ENCODE measurements around the gene NHS. TPM values are rescaled to one million over a fixed set of nuclear protein-coding genes. Genes with fewer than 3 reads are reported as not detected.

The NHS gene
- total RNA-seq, 1 experiment from 2014 or later, result 5.7 TPM

- TF ChIP-seq FOSL1 (IDR thresholded peaks at IDR 0.05; ENCODE audit: low read depth) (no peak), SP1 (IDR thresholded peaks at IDR 0.05; ENCODE audit: low read depth) (no peak), ZFX (IDR thresholded peaks at IDR 0.05) (no peak), SRF (IDR thresholded peaks at IDR 0.05; ENCODE audit: low read depth) (no peak), ELF1 (IDR thresholded peaks at IDR 0.05; ENCODE audit: borderline replicate concordance, low read depth) (no peak), CBX3 (IDR thresholded peaks at IDR 0.05; ENCODE audit: low read depth) (no peak), EZH2 (IDR thresholded peaks at IDR 0.05) (no peak), ZNF274 (IDR thresholded peaks at IDR 0.05; ENCODE audit: low read depth, low read length) (no peak), JUND (IDR thresholded peaks at IDR 0.05) (no peak), EZH2phosphoT487 (IDR thresholded peaks at IDR 0.05; ENCODE audit: borderline replicate concordance) (no peak), POLR2AphosphoS5 (IDR thresholded peaks at IDR 0.05; ENCODE audit: low read depth, low read length) (no peak), POLR2A (IDR thresholded peaks at IDR 0.05; ENCODE audit: borderline replicate concordance, extremely low read depth, insufficient read depth, insufficient read length) (no peak)
- TF ChIP-seq, protein P1, sequence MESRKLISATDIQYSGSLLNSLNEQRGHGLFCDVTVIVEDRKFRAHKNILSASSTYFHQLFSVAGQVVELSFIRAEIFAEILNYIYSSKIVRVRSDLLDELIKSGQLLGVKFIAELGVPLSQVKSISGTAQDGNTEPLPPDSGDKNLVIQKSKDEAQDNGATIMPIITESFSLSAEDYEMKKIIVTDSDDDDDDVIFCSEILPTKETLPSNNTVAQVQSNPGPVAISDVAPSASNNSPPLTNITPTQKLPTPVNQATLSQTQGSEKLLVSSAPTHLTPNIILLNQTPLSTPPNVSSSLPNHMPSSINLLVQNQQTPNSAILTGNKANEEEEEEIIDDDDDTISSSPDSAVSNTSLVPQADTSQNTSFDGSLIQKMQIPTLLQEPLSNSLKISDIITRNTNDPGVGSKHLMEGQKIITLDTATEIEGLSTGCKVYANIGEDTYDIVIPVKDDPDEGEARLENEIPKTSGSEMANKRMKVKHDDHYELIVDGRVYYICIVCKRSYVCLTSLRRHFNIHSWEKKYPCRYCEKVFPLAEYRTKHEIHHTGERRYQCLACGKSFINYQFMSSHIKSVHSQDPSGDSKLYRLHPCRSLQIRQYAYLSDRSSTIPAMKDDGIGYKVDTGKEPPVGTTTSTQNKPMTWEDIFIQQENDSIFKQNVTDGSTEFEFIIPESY (IDR thresholded peaks at IDR 0.05; ENCODE audit: extremely low read depth, insufficient replicate concordance, low read length), result no peak
- TF ChIP-seq, protein P2, sequence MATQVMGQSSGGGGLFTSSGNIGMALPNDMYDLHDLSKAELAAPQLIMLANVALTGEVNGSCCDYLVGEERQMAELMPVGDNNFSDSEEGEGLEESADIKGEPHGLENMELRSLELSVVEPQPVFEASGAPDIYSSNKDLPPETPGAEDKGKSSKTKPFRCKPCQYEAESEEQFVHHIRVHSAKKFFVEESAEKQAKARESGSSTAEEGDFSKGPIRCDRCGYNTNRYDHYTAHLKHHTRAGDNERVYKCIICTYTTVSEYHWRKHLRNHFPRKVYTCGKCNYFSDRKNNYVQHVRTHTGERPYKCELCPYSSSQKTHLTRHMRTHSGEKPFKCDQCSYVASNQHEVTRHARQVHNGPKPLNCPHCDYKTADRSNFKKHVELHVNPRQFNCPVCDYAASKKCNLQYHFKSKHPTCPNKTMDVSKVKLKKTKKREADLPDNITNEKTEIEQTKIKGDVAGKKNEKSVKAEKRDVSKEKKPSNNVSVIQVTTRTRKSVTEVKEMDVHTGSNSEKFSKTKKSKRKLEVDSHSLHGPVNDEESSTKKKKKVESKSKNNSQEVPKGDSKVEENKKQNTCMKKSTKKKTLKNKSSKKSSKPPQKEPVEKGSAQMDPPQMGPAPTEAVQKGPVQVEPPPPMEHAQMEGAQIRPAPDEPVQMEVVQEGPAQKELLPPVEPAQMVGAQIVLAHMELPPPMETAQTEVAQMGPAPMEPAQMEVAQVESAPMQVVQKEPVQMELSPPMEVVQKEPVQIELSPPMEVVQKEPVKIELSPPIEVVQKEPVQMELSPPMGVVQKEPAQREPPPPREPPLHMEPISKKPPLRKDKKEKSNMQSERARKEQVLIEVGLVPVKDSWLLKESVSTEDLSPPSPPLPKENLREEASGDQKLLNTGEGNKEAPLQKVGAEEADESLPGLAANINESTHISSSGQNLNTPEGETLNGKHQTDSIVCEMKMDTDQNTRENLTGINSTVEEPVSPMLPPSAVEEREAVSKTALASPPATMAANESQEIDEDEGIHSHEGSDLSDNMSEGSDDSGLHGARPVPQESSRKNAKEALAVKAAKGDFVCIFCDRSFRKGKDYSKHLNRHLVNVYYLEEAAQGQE (IDR thresholded peaks at IDR 0.05; ENCODE audit: low read depth), result no peak
- H3K9me2 ChIP-seq (ENCODE audit: insufficient read depth), result no peaks in the 10 kb centered on the region
- no TSS peak for BruUV-seq (replicated peaks)
- H3K4me1 ChIP-seq (ENCODE audit: control insufficient read depth in 1 of 2, insufficient read depth in 2 of 2, low read length in 2 of 2), result no peaks in the 10 kb centered on the region
- no peaks in the 10 kb centered on the region for H3K9me3 ChIP-seq (ENCODE audit: control insufficient read depth in 1 of 2, insufficient read depth in 1 of 2, low read depth in 1 of 2, low read length in 2 of 2)
- H2AFZ ChIP-seq (ENCODE audit: low read depth, low read length, poor library complexity, severe bottlenecking), result no peak overlapping the region
- CTCF ChIA-PET, result no interaction called here
- H3K36me3 ChIP-seq (ENCODE audit: control insufficient read depth in 1 of 2, insufficient read depth in 2 of 2, low read length in 2 of 2), result no peaks in the 10 kb centered on the region
- no peak overlapping the region for H3K9ac ChIP-seq (ENCODE audit: low read length)
- intact Hi-C loops (cut with micrococcal nuclease), result no loop called here
- H3K4me3 ChIP-seq (replicated peaks in 1 of 2; ENCODE audit: low read depth in 1 of 2, low read length in 2 of 2), result no peak overlapping the region
- no peaks in the 10 kb centered on the region for H3K27me3 ChIP-seq (ENCODE audit: insufficient read depth, low read length)
- no peak overlapping the region for H3K27ac ChIP-seq (ENCODE audit: low read depth, low read length)
- POLR2A ChIA-PET, result no interaction called here
- no peaks in the 10 kb centered on the region for H3K79me2 ChIP-seq (ENCODE audit: insufficient read depth, low read length)
- H3K4me2 ChIP-seq (ENCODE audit: low read length), result no peak overlapping the region
- H4K20me1 ChIP-seq (ENCODE audit: insufficient read depth), result no peaks in the 10 kb centered on the region
- ATAC-seq (no peak), DNase-seq (ENCODE audit: low read depth, low spot score) (no peak)
- RAD21 ChIA-PET (ENCODE audit: low non-redundant PET in 1 of 2, low total read pairs in 2 of 2, uncharacterized antibody in 2 of 2, unreplicated experiment in 2 of 2), result no interaction called here
Observed at GRCh38 chrX:17662391-17662790, 287.4 kb downstream of the NHS start.
